HCT116 (cell line): ENCODE data around the gene FITM1. TPM values are rescaled to one million over a fixed set of nuclear protein-coding genes. Genes with fewer than 3 reads are reported as not detected.

Source experiments
- ATAC-seq: fragments of 200-7000 bp; cut with Tn5 transposase; 2 replicates; pipeline ENCODE4 v1.9.1; 2020; ENCODE audit warnings: mild to moderate bottlenecking, moderate library complexity
- BruUV-seq: library from RNA; stranded (reverse); fragments of 400-500 nt; replicated peaks from 2 replicates; lab custom pipeline; 2021; lab: Mats Ljungman, UMichigan
- CTCF ChIA-PET: fragments of 300-600 bp; sonication (Branson Sonifier 250); formaldehyde crosslinking; loops from one replicate; lab custom pipeline; 2021; ENCODE audit warnings: antibody characterized with exemption; lab: Charles Lee
- POLR2A ChIA-PET: fragments of 300-600, 350-600 bp; sonication (Branson Sonifier 250); formaldehyde crosslinking; loops from one replicate; lab custom pipeline; 2021; ENCODE audit warnings: antibody characterized with exemption; lab: Charles Lee
- RAD21 ChIA-PET, 2 experiments: fragments of 300-600 bp; sonication (Branson Sonifier 250); formaldehyde crosslinking; loops; one replicate each; lab custom pipeline; 2023; ENCODE audit warnings: low total read pairs in 2 of 2; ENCODE audit not compliant: uncharacterized antibody in 2 of 2, unreplicated experiment in 2 of 2, low non-redundant PET in 1 of 2; lab: Charles Lee
- DNase-seq: peaks from one replicate; pipeline ENCODE4 v3.0.0-alpha.2; 2010; ENCODE audit warnings: low read depth, low spot score
- H2AFZ ChIP-seq: fragments of 200-600 bp; shearing (Covaris generic), sonication (generic); 2 replicates; pipeline ENCODE4 v1.6.1; 2017; ENCODE audit warnings: low read depth, mixed run types, mixed read lengths, antibody characterized with exemption, low read length; ENCODE audit not compliant: poor library complexity, severe bottlenecking
- H3K27ac ChIP-seq: 2 replicates; pipeline ENCODE4 v1.5.1; 2012; ENCODE audit warnings: low read depth, low read length
- H3K27me3 ChIP-seq: fragments of 200-600 bp; sonication (generic); 2 replicates; pipeline ENCODE4 v1.6.1; 2016; ENCODE audit warnings: mixed run types, low read length, mixed read lengths; ENCODE audit not compliant: insufficient read depth
- H3K36me3 ChIP-seq, 2 experiments: fragments of 200-500 bp in 1 of 2; fragments of 200-600 bp in 1 of 2; sonication (Bioruptor generic) in 1 of 2; sonication (generic) in 1 of 2; 2 replicates each; pipeline versions ENCODE4 v1.5.1 to v1.6.1; 2014 to 2016; ENCODE audit warnings: low read length in 2 of 2, inconsistent platforms in 1 of 2, mixed read lengths in 1 of 2, mixed run types in 1 of 2; ENCODE audit not compliant: insufficient read depth in 2 of 2, control insufficient read depth in 1 of 2
- H3K4me1 ChIP-seq, 2 experiments: fragments of 200-600 bp in 1 of 2; sonication (generic) in 1 of 2; 2 replicates each; pipeline versions ENCODE4 v1.5.1 to v1.6.1; 2012 to 2017; ENCODE audit warnings: low read length in 2 of 2, inconsistent platforms in 1 of 2, mild to moderate bottlenecking in 1 of 2, mixed read lengths in 1 of 2, mixed run types in 1 of 2, moderate library complexity in 1 of 2; ENCODE audit not compliant: insufficient read depth in 2 of 2, control insufficient read depth in 1 of 2
- H3K4me2 ChIP-seq: fragments of 200-600 bp; sonication (generic); 2 replicates; pipeline ENCODE4 v1.6.1; 2017; ENCODE audit warnings: mixed run types, low read length, mixed read lengths
- H3K4me3 ChIP-seq, 2 experiments: fragments of 200-600 bp in 1 of 2; sonication (generic) in 1 of 2; replicated peaks in 1 of 2; 2 replicates each; pipeline ENCODE4 v1.5.1; 2011 to 2016; ENCODE audit warnings: low read length in 2 of 2, control low read depth in 1 of 2, low read depth in 1 of 2, mild to moderate bottlenecking in 1 of 2, mixed read lengths in 1 of 2, mixed run types in 1 of 2
- H3K79me2 ChIP-seq: fragments of 200-600 bp; sonication (generic); 2 replicates; pipeline ENCODE4 v1.6.1; 2017; ENCODE audit warnings: mild to moderate bottlenecking, mixed run types, low read length, moderate library complexity, mixed read lengths; ENCODE audit not compliant: insufficient read depth
- H3K9ac ChIP-seq: fragments of 200-600 bp; sonication (generic); 2 replicates; pipeline ENCODE4 v1.6.1; 2016; ENCODE audit warnings: low read length, mixed read lengths
- H3K9me2 ChIP-seq: fragments of 200-600 bp; sonication (generic), shearing (Covaris generic); 2 replicates; pipeline ENCODE4 v1.6.1; 2017; ENCODE audit warnings: mixed run types, mild to moderate bottlenecking, moderate library complexity; ENCODE audit not compliant: insufficient read depth
- H3K9me3 ChIP-seq, 2 experiments: fragments of 200-500 bp in 1 of 2; fragments of 200-600 bp in 1 of 2; sonication (Bioruptor generic) in 1 of 2; sonication (generic) in 1 of 2; 2 replicates each; pipeline ENCODE4 v1.6.1; 2014 to 2017; ENCODE audit warnings: low read length in 2 of 2, mixed read lengths in 2 of 2, inconsistent platforms in 1 of 2, low read depth in 1 of 2, mild to moderate bottlenecking in 1 of 2, mixed run types in 1 of 2, moderate library complexity in 1 of 2; ENCODE audit not compliant: control insufficient read depth in 1 of 2, insufficient read depth in 1 of 2
- H4K20me1 ChIP-seq: fragments of 200-600 bp; sonication (generic), shearing (Covaris generic); 2 replicates; pipeline ENCODE4 v1.6.1; 2017; ENCODE audit warnings: mixed run types, mild to moderate bottlenecking, moderate library complexity; ENCODE audit not compliant: insufficient read depth
- ATF3 ChIP-seq: IDR thresholded peaks from 2 replicates; pipeline ENCODE4 v1.6.1; 2012
- CEBPB ChIP-seq: IDR thresholded peaks from 2 replicates; pipeline ENCODE4 v1.6.1; 2012; ENCODE audit warnings: low read depth
- CTCF ChIP-seq, 3 experiments: fragments of 200-600 bp in 1 of 3; sonication (generic) in 1 of 3; IDR thresholded peaks in 2 of 3; conservative IDR thresholded peaks in 1 of 3; 2 replicates each; pipeline ENCODE4 v1.5.1; 2012 to 2017; ENCODE audit warnings: low read depth in 2 of 3, low read length in 2 of 3, antibody characterized with exemption in 1 of 3, borderline replicate concordance in 1 of 3, control low read depth in 1 of 3, mild to moderate bottlenecking in 1 of 3, mixed read lengths in 1 of 3, mixed run types in 1 of 3, moderate library complexity in 1 of 3; ENCODE audit not compliant: insufficient read depth in 1 of 3
- EGR1 ChIP-seq: IDR thresholded peaks from 2 replicates; pipeline ENCODE4 v1.6.1; 2012; ENCODE audit warnings: low read depth
- ELF1 ChIP-seq: IDR thresholded peaks from 2 replicates; pipeline ENCODE4 v1.6.1; 2012; ENCODE audit warnings: low read depth, borderline replicate concordance
- EZH2 ChIP-seq: fragments of 200-600 bp; sonication (generic); IDR thresholded peaks from 2 replicates; pipeline ENCODE4 v1.6.1; 2017; ENCODE audit warnings: antibody characterized with exemption, mixed run types
- EZH2phosphoT487 ChIP-seq: fragments of 200-600 bp; IDR thresholded peaks from 2 replicates; pipeline ENCODE4 v1.6.1; 2018; ENCODE audit warnings: antibody characterized with exemption, borderline replicate concordance
- FOSL1 ChIP-seq: IDR thresholded peaks from 2 replicates; pipeline ENCODE4 v1.6.1; 2012; ENCODE audit warnings: low read depth
- JUND ChIP-seq: IDR thresholded peaks from 2 replicates; pipeline ENCODE4 v1.6.1; 2012
- POLR2A ChIP-seq: IDR thresholded peaks from 2 replicates; pipeline ENCODE4 v1.7.0; 2011; ENCODE audit warnings: borderline replicate concordance; ENCODE audit not compliant: insufficient read depth, insufficient read length; ENCODE audit errors: extremely low read depth
- POLR2AphosphoS5 ChIP-seq: IDR thresholded peaks from 2 replicates; pipeline ENCODE4 v1.6.1; 2011; ENCODE audit warnings: mild to moderate bottlenecking, low read depth, low read length, moderate library complexity
- REST ChIP-seq: IDR thresholded peaks from 2 replicates; pipeline ENCODE4 v1.6.1; 2012; ENCODE audit warnings: low read depth
- SIN3A ChIP-seq: IDR thresholded peaks from 2 replicates; pipeline ENCODE4 v1.6.1; 2012; ENCODE audit warnings: low read depth
- SP1 ChIP-seq: IDR thresholded peaks from 2 replicates; pipeline ENCODE4 v1.6.1; 2012; ENCODE audit warnings: low read depth
- SRF ChIP-seq: IDR thresholded peaks from 2 replicates; pipeline ENCODE4 v1.6.1; 2012; ENCODE audit warnings: low read depth
- TCF7L2 ChIP-seq: IDR thresholded peaks from 2 replicates; pipeline ENCODE4 v1.7.0; 2011; ENCODE audit warnings: borderline replicate concordance, inconsistent platforms; ENCODE audit not compliant: insufficient read depth, insufficient read length; ENCODE audit errors: extremely low read depth
- ZBTB33 ChIP-seq: IDR thresholded peaks from 2 replicates; pipeline ENCODE4 v1.6.1; 2011; ENCODE audit warnings: mild to moderate bottlenecking, low read length, moderate library complexity; ENCODE audit not compliant: insufficient replicate concordance; ENCODE audit errors: extremely low read depth
- ZFX ChIP-seq: fragments of 450-650 bp; IDR thresholded peaks from 2 replicates; pipeline ENCODE4 v1.6.1; 2017
- ZNF274 ChIP-seq: fragments of 200-500 bp; sonication (Bioruptor generic); IDR thresholded peaks from 2 replicates; pipeline ENCODE4 v1.6.1; 2014; ENCODE audit warnings: mild to moderate bottlenecking, low read depth, low read length, inconsistent platforms
- intact Hi-C: fragments of 100-400 bp; cut with micrococcal nuclease; formaldehyde crosslinking; loops from 2 replicates; pipeline ENCODE4 v1.10.0; 2022
- total RNA-seq: library from RNA; stranded (reverse); gene quantifications from one replicate; pipeline ENCODE4 v1.2.1, GENCODE V29; 2021; ENCODE audit not compliant: unreplicated experiment

Gene FITM1
- total RNA-seq, 1 experiment from 2014 or later, result 0.81 TPM

- ATAC-seq, result no peak
- ChIA-PET POLR2A (no interaction called here), RAD21 (no interaction called here), CTCF (no interaction called here)
- Histone ChIP-seq H3K79me2 (peaks cover 61% of the 10 kb centered on the region), H3K4me3 (no peak overlapping the region), H2AFZ (no peak overlapping the region), H3K4me1 (peaks cover 24 to 32% of the 10 kb centered on the region in 2 experiments), H3K36me3 (peaks cover 8 to 14% of the 10 kb centered on the region in 2 experiments; a peak in 3 of 4 replicates), H4K20me1 (no peaks in the 10 kb centered on the region), H3K27me3 (no peaks in the 10 kb centered on the region), H3K9me3 (no peaks in the 10 kb centered on the region), H3K4me2 (no peak overlapping the region), H3K27ac (no peak overlapping the region), H3K9me2 (no peaks in the 10 kb centered on the region), H3K9ac (no peak overlapping the region)
- BruUV-seq, result no TSS peak
- TF ChIP-seq ZBTB33 (no peak), POLR2AphosphoS5 (no peak), EZH2phosphoT487 (no peak), JUND (no peak), ZFX (no peak), EZH2 (no peak), REST (no peak), ZNF274 (no peak), FOSL1 (no peak), SIN3A (no peak), ELF1 (no peak), SP1 (no peak), CEBPB (no peak), POLR2A (no peak), CTCF (IDR thresholded peaks at IDR 0.05 in 2 of 3, conservative IDR thresholded peaks at IDR 0.05 in 1 of 3; ENCODE audit: borderline replicate concordance in 1 of 3, insufficient read depth in 1 of 3, low read depth in 2 of 3, low read length in 2 of 3) (no peak), EGR1 (no peak), ATF3 (no peak), TCF7L2 (no peak), SRF (no peak)
- DNase-seq, result no peak
- intact Hi-C loops, result no loop called here
Observed at GRCh38 chr14:24144451-24144850, 14.0 kb downstream of the FITM1 start.
